GM23338 (cell line): ENCODE results near the gene FER.

Source experiments
- CTCF ChIP-seq, 2 experiments: fragments of 200-600 bp in 1 of 2; sonication (generic) in 1 of 2; conservative IDR thresholded peaks; 2 replicates each; pipeline versions ENCODE4 v1.5.1 to v1.6.1; 2016 to 2017; ENCODE audit warnings: antibody characterized with exemption in 2 of 2, low read depth in 2 of 2, mild to moderate bottlenecking in 2 of 2, moderate library complexity in 1 of 2
- EZH2 ChIP-seq: fragments of 200-600 bp; sonication (generic); IDR thresholded peaks from one replicate; pipeline ENCODE4 v1.8.0; 2017; ENCODE audit warnings: antibody characterized with exemption, mild to moderate bottlenecking, low read depth; ENCODE audit not compliant: unreplicated experiment
- REST ChIP-seq: IDR thresholded peaks from one replicate; pipeline ENCODE4 v1.6.1; 2018; ENCODE audit warnings: antibody characterized with exemption; ENCODE audit not compliant: unreplicated experiment

GRCh38 chr5:108702546-108702945 is 45.2 kb upstream of the FER start:
- no peak for TF ChIP-seq EZH2
- no peak for TF ChIP-seq REST
- TF ChIP-seq CTCF (conservative IDR thresholded peaks at IDR 0.05; ENCODE audit: low read depth in 2 of 2): no peak
